ENCODE results near the gene GPI. TPM values are rescaled to one million over a fixed set of nuclear protein-coding genes. Genes with fewer than 3 reads are reported as not detected.
"Not testable (repeated sequence)": the region's sequence is repeated elsewhere in the genome, so short reads cannot be mapped to it uniquely, and the experiment has no call there.

Gene GPI
- total and polyA plus RNA-seq, 7 donors, result 73.9 to 209 (median 144) TPM

- H3K36me3 ChIP-seq, result peaks cover 44 to 96% (median 70%) of the 10 kb centered on the region in 4 donors
- 97 to 98% methylated on average over 4 of the region's 4 CpGs for WGBS, 2 donors
- intact Hi-C loops (cut with DNase I), result no loop called here
These were observed 17.5 kb downstream of the GPI start for GRCh38 chr19:34382471-34382870.

GRCh38 chr19:34383599-34383998, 18.6 kb downstream of the GPI start:
- intact Hi-C loops (cut with DNase I), result no loop called here
- H3K27ac ChIP-seq, result no peak overlapping the region
- 98% methylated on average over 5 of the region's 5 CpGs for WGBS, 2 donors
- no peaks in the 10 kb centered on the region for H3K4me1 ChIP-seq
- H3K4me3 ChIP-seq, result no peak overlapping the region
- H3K36me3 ChIP-seq, result peaks cover 44 to 96% (median 65%) of the 10 kb centered on the region in 4 donors
- H3K9me3 ChIP-seq, result no peaks in the 10 kb centered on the region
- TF ChIP-seq POLR2A (IDR thresholded peaks at IDR 0.05), result no peak
- TF ChIP-seq EP300 (IDR thresholded peaks at IDR 0.05), result no peak
- H3K27me3 ChIP-seq, result no peaks in the 10 kb centered on the region
- no peak for DNase-seq

More at GRCh38 chr19:34382471-34382870, 17.5 kb downstream of the GPI start:
- DNase-seq, result no peak
- no peaks in the 10 kb centered on the region for H3K9me3 ChIP-seq
- H3K4me1 ChIP-seq, result no peaks in the 10 kb centered on the region
- TF ChIP-seq CTCF (IDR thresholded peaks at IDR 0.05), result no peak
- no peak for TF ChIP-seq POLR2AphosphoS5 (IDR thresholded peaks at IDR 0.05)
- TF ChIP-seq EP300 (IDR thresholded peaks at IDR 0.05), result no peak
- no peak for TF ChIP-seq POLR2A (IDR thresholded peaks at IDR 0.05)
- no peaks in the 10 kb centered on the region for H3K27me3 ChIP-seq
- no peak overlapping the region for H3K27ac ChIP-seq
- H3K4me3 ChIP-seq, result no peak overlapping the region

- TF ChIP-seq EP300 (IDR thresholded peaks at IDR 0.05) (no peak), POLR2A (IDR thresholded peaks at IDR 0.05) (no peak)
- H3K4me1 ChIP-seq, result no peaks in the 10 kb centered on the region
- H3K4me3 ChIP-seq, result no peak overlapping the region
- no peaks in the 10 kb centered on the region for H3K9me3 ChIP-seq
- WGBS, 2 donors, result 93% methylated on average over 9 of the region's 9 CpGs
- peaks cover 15 to 96% (median 57%) of the 10 kb centered on the region in 4 donors for H3K36me3 ChIP-seq
- no peak for DNase-seq
- H3K27ac ChIP-seq, result no peak overlapping the region
- H3K27me3 ChIP-seq, result no peaks in the 10 kb centered on the region
- intact Hi-C loops (cut with DNase I), result no loop called here
These were observed 21.8 kb downstream of the GPI start for GRCh38 chr19:34386645-34387445.

GRCh38 chr19:34387446-34387810, 22.4 kb downstream of the GPI start:
- DNase-seq, result no peak
- no peaks in the 10 kb centered on the region for H3K9me3 ChIP-seq
- H3K27ac ChIP-seq, result no peak overlapping the region
- H3K36me3 ChIP-seq, result peaks cover 11 to 96% (median 54%) of the 10 kb centered on the region in 4 donors
- no peaks in the 10 kb centered on the region for H3K27me3 ChIP-seq
- H3K4me1 ChIP-seq, result no peaks in the 10 kb centered on the region
- intact Hi-C loops (cut with DNase I), result no loop called here
- 91 to 94% methylated on average over 1 of the region's 1 CpG for WGBS, 2 donors
- H3K4me3 ChIP-seq, result no peak overlapping the region
- no peak for TF ChIP-seq POLR2A (IDR thresholded peaks at IDR 0.05)
- TF ChIP-seq CTCF (IDR thresholded peaks at IDR 0.05), result no peak
- no peak for TF ChIP-seq EP300 (IDR thresholded peaks at IDR 0.05)
- no peak for TF ChIP-seq POLR2AphosphoS5 (IDR thresholded peaks at IDR 0.05)

- H3K27me3 ChIP-seq; H3K9me3 ChIP-seq; H3K4me3 ChIP-seq; H3K27ac ChIP-seq; DNase-seq; H3K4me1 ChIP-seq; intact Hi-C loops (cut with DNase I): not testable (repeated sequence)
- H3K36me3 ChIP-seq, result peaks cover 0 to 96% (median 49%) of the 10 kb centered on the region in 4 donors
- 97 to 100% methylated on average over 2 of the region's 2 CpGs for WGBS, 2 donors
These were observed 23.7 kb downstream of the GPI start for GRCh38 chr19:34388745-34389144.

GRCh38 chr19:34391813-34392212, 26.8 kb downstream of the GPI start:
- Histone ChIP-seq H3K27ac (no peak overlapping the region), H3K36me3 (peaks cover 0 to 100% (median 53%) of the 10 kb centered on the region in 4 donors), H3K27me3 (no peaks in the 10 kb centered on the region), H3K4me3 (no peak overlapping the region), H3K4me1 (no peaks in the 10 kb centered on the region), H3K9me3 (no peaks in the 10 kb centered on the region)
- DNase-seq, result no peak
- TF ChIP-seq EP300 (IDR thresholded peaks at IDR 0.05), result no peak
- no peak for TF ChIP-seq POLR2A (IDR thresholded peaks at IDR 0.05)
- TF ChIP-seq POLR2AphosphoS5 (IDR thresholded peaks at IDR 0.05), result no peak
- no peak for TF ChIP-seq CTCF (IDR thresholded peaks at IDR 0.05)
- intact Hi-C loops (cut with DNase I), result no loop called here

Data from sigmoid colon (tissue), 7 donors.